HCT116 (cell line): ENCODE results near the gene RCBTB1. TPM values are rescaled to one million over a fixed set of nuclear protein-coding genes. Genes with fewer than 3 reads are reported as not detected.

Experiments used
- ATAC-seq: fragments of 200-7000 bp; cut with Tn5 transposase; 2 replicates; pipeline ENCODE4 v1.9.1; 2020; ENCODE audit warnings: mild to moderate bottlenecking, moderate library complexity
- BruUV-seq: library from RNA; stranded (reverse); fragments of 400-500 nt; replicated peaks from 2 replicates; lab custom pipeline; 2021; lab: Mats Ljungman, UMichigan
- CTCF ChIA-PET: fragments of 300-600 bp; sonication (Branson Sonifier 250); formaldehyde crosslinking; loops from one replicate; lab custom pipeline; 2021; ENCODE audit warnings: antibody characterized with exemption; lab: Charles Lee
- POLR2A ChIA-PET: fragments of 300-600, 350-600 bp; sonication (Branson Sonifier 250); formaldehyde crosslinking; loops from one replicate; lab custom pipeline; 2021; ENCODE audit warnings: antibody characterized with exemption; lab: Charles Lee
- RAD21 ChIA-PET, 2 experiments: fragments of 300-600 bp; sonication (Branson Sonifier 250); formaldehyde crosslinking; loops; one replicate each; lab custom pipeline; 2023; ENCODE audit warnings: low total read pairs in 2 of 2; ENCODE audit not compliant: uncharacterized antibody in 2 of 2, unreplicated experiment in 2 of 2, low non-redundant PET in 1 of 2; lab: Charles Lee
- DNase-seq: peaks from one replicate; pipeline ENCODE4 v3.0.0-alpha.2; 2010; ENCODE audit warnings: low read depth, low spot score
- H2AFZ ChIP-seq: fragments of 200-600 bp; shearing (Covaris generic), sonication (generic); 2 replicates; pipeline ENCODE4 v1.6.1; 2017; ENCODE audit warnings: low read depth, mixed run types, mixed read lengths, antibody characterized with exemption, low read length; ENCODE audit not compliant: poor library complexity, severe bottlenecking
- H3K27ac ChIP-seq: 2 replicates; pipeline ENCODE4 v1.5.1; 2012; ENCODE audit warnings: low read depth, low read length
- H3K27me3 ChIP-seq: fragments of 200-600 bp; sonication (generic); 2 replicates; pipeline ENCODE4 v1.6.1; 2016; ENCODE audit warnings: mixed run types, low read length, mixed read lengths; ENCODE audit not compliant: insufficient read depth
- H3K36me3 ChIP-seq, 2 experiments: fragments of 200-500 bp in 1 of 2; fragments of 200-600 bp in 1 of 2; sonication (Bioruptor generic) in 1 of 2; sonication (generic) in 1 of 2; 2 replicates each; pipeline versions ENCODE4 v1.5.1 to v1.6.1; 2014 to 2016; ENCODE audit warnings: low read length in 2 of 2, inconsistent platforms in 1 of 2, mixed read lengths in 1 of 2, mixed run types in 1 of 2; ENCODE audit not compliant: insufficient read depth in 2 of 2, control insufficient read depth in 1 of 2
- H3K4me1 ChIP-seq, 2 experiments: fragments of 200-600 bp in 1 of 2; sonication (generic) in 1 of 2; 2 replicates each; pipeline versions ENCODE4 v1.5.1 to v1.6.1; 2012 to 2017; ENCODE audit warnings: low read length in 2 of 2, inconsistent platforms in 1 of 2, mild to moderate bottlenecking in 1 of 2, mixed read lengths in 1 of 2, mixed run types in 1 of 2, moderate library complexity in 1 of 2; ENCODE audit not compliant: insufficient read depth in 2 of 2, control insufficient read depth in 1 of 2
- H3K4me2 ChIP-seq: fragments of 200-600 bp; sonication (generic); 2 replicates; pipeline ENCODE4 v1.6.1; 2017; ENCODE audit warnings: mixed run types, low read length, mixed read lengths
- H3K4me3 ChIP-seq, 2 experiments: fragments of 200-600 bp in 1 of 2; sonication (generic) in 1 of 2; replicated peaks in 1 of 2; 2 replicates each; pipeline ENCODE4 v1.5.1; 2011 to 2016; ENCODE audit warnings: low read length in 2 of 2, control low read depth in 1 of 2, low read depth in 1 of 2, mild to moderate bottlenecking in 1 of 2, mixed read lengths in 1 of 2, mixed run types in 1 of 2
- H3K79me2 ChIP-seq: fragments of 200-600 bp; sonication (generic); 2 replicates; pipeline ENCODE4 v1.6.1; 2017; ENCODE audit warnings: mild to moderate bottlenecking, mixed run types, low read length, moderate library complexity, mixed read lengths; ENCODE audit not compliant: insufficient read depth
- H3K9ac ChIP-seq: fragments of 200-600 bp; sonication (generic); 2 replicates; pipeline ENCODE4 v1.6.1; 2016; ENCODE audit warnings: low read length, mixed read lengths
- H3K9me2 ChIP-seq: fragments of 200-600 bp; sonication (generic), shearing (Covaris generic); 2 replicates; pipeline ENCODE4 v1.6.1; 2017; ENCODE audit warnings: mixed run types, mild to moderate bottlenecking, moderate library complexity; ENCODE audit not compliant: insufficient read depth
- H3K9me3 ChIP-seq, 2 experiments: fragments of 200-500 bp in 1 of 2; fragments of 200-600 bp in 1 of 2; sonication (Bioruptor generic) in 1 of 2; sonication (generic) in 1 of 2; 2 replicates each; pipeline ENCODE4 v1.6.1; 2014 to 2017; ENCODE audit warnings: low read length in 2 of 2, mixed read lengths in 2 of 2, inconsistent platforms in 1 of 2, low read depth in 1 of 2, mild to moderate bottlenecking in 1 of 2, mixed run types in 1 of 2, moderate library complexity in 1 of 2; ENCODE audit not compliant: control insufficient read depth in 1 of 2, insufficient read depth in 1 of 2
- H4K20me1 ChIP-seq: fragments of 200-600 bp; sonication (generic), shearing (Covaris generic); 2 replicates; pipeline ENCODE4 v1.6.1; 2017; ENCODE audit warnings: mixed run types, mild to moderate bottlenecking, moderate library complexity; ENCODE audit not compliant: insufficient read depth
- ATF3 ChIP-seq: IDR thresholded peaks from 2 replicates; pipeline ENCODE4 v1.6.1; 2012
- CBX3 ChIP-seq: IDR thresholded peaks from 2 replicates; pipeline ENCODE4 v1.6.1; 2012; ENCODE audit warnings: low read depth
- EGR1 ChIP-seq: IDR thresholded peaks from 2 replicates; pipeline ENCODE4 v1.6.1; 2012; ENCODE audit warnings: low read depth
- ELF1 ChIP-seq: IDR thresholded peaks from 2 replicates; pipeline ENCODE4 v1.6.1; 2012; ENCODE audit warnings: low read depth, borderline replicate concordance
- EZH2phosphoT487 ChIP-seq: fragments of 200-600 bp; IDR thresholded peaks from 2 replicates; pipeline ENCODE4 v1.6.1; 2018; ENCODE audit warnings: antibody characterized with exemption, borderline replicate concordance
- FOSL1 ChIP-seq: IDR thresholded peaks from 2 replicates; pipeline ENCODE4 v1.6.1; 2012; ENCODE audit warnings: low read depth
- REST ChIP-seq: IDR thresholded peaks from 2 replicates; pipeline ENCODE4 v1.6.1; 2012; ENCODE audit warnings: low read depth
- SP1 ChIP-seq: IDR thresholded peaks from 2 replicates; pipeline ENCODE4 v1.6.1; 2012; ENCODE audit warnings: low read depth
- SRF ChIP-seq: IDR thresholded peaks from 2 replicates; pipeline ENCODE4 v1.6.1; 2012; ENCODE audit warnings: low read depth
- YY1 ChIP-seq: IDR thresholded peaks from 2 replicates; pipeline ENCODE4 v1.6.1; 2011; ENCODE audit warnings: low read length, low read depth, moderate library complexity, mild to moderate bottlenecking; ENCODE audit not compliant: insufficient replicate concordance; ENCODE audit errors: extremely low read depth
- ZFX ChIP-seq: fragments of 450-650 bp; IDR thresholded peaks from 2 replicates; pipeline ENCODE4 v1.6.1; 2017
- ZNF274 ChIP-seq: fragments of 200-500 bp; sonication (Bioruptor generic); IDR thresholded peaks from 2 replicates; pipeline ENCODE4 v1.6.1; 2014; ENCODE audit warnings: mild to moderate bottlenecking, low read depth, low read length, inconsistent platforms
- intact Hi-C: fragments of 100-400 bp; cut with micrococcal nuclease; formaldehyde crosslinking; loops from 2 replicates; pipeline ENCODE4 v1.10.0; 2022
- total RNA-seq: library from RNA; stranded (reverse); gene quantifications from one replicate; pipeline ENCODE4 v1.2.1, GENCODE V29; 2021; ENCODE audit not compliant: unreplicated experiment

RCBTB1 gene
- total RNA-seq, 1 experiment from 2014 or later, result 22.2 TPM

- H3K27me3 ChIP-seq, result no peaks in the 10 kb centered on the region
- H4K20me1 ChIP-seq, result no peaks in the 10 kb centered on the region
- no peak for ATAC-seq
- ChIA-PET RAD21 (no interaction called here), CTCF (no interaction called here), POLR2A (no interaction called here)
- no peaks in the 10 kb centered on the region for H3K36me3 ChIP-seq
- no peak overlapping the region for H3K4me3 ChIP-seq
- no peak for DNase-seq
- H3K4me1 ChIP-seq, result peaks cover 0 to 5% of the 10 kb centered on the region in 2 experiments; a peak in 1 of 4 replicates
- H3K9me3 ChIP-seq, result no peaks in the 10 kb centered on the region
- H3K27ac ChIP-seq, result no peak overlapping the region
- H3K4me2 ChIP-seq, result no peak overlapping the region
- BruUV-seq, result no TSS peak
- no peak for TF ChIP-seq REST
- no peak for TF ChIP-seq EZH2phosphoT487
- TF ChIP-seq ZFX, result no peak
- TF ChIP-seq EGR1, result no peak
- no peak for TF ChIP-seq CBX3
- TF ChIP-seq SRF, result no peak
- no peak for TF ChIP-seq ELF1
- no peak for TF ChIP-seq SP1
- TF ChIP-seq YY1, result no peak
- TF ChIP-seq ATF3, result no peak
- no peak for TF ChIP-seq ZNF274
- TF ChIP-seq FOSL1, result no peak
- H2AFZ ChIP-seq, result no peak overlapping the region
- intact Hi-C loops, result no loop called here
- H3K9me2 ChIP-seq, result no peaks in the 10 kb centered on the region
- H3K9ac ChIP-seq, result no peak overlapping the region
- H3K79me2 ChIP-seq, result no peaks in the 10 kb centered on the region
Measured at GRCh38 chr13:49632156-49632555, 46.8 kb upstream of the RCBTB1 start.
